SH-SY5Y (cell line): ENCODE data around the gene WAC.

Source experiments
- GATA2 ChIP-seq: IDR thresholded peaks from 2 replicates; pipeline ENCODE4 v1.6.1; 2011; ENCODE audit warnings: mild to moderate bottlenecking, low read depth, low read length
- GATA3 ChIP-seq: IDR thresholded peaks from 2 replicates; pipeline ENCODE4 v1.6.1; 2011; ENCODE audit warnings: low read depth, mild to moderate bottlenecking, low read length, moderate library complexity

- TF ChIP-seq GATA2 (no peak), GATA3 (no peak)
These were observed 12.6 kb upstream of the WAC start for GRCh38 chr10:28520346-28520745.
